GM12891 (cell line): Measurements from ENCODE around the gene OR9I1.

Experiments
- POLR2A ChIP-seq: IDR thresholded peaks from 2 replicates; pipeline ENCODE4 v1.6.1; 2011; ENCODE audit warnings: low read depth, low read length, control low read depth
- POLR2AphosphoS5 ChIP-seq: IDR thresholded peaks from 2 replicates; pipeline ENCODE4 v1.6.1; 2011; ENCODE audit warnings: low read depth, low read length, control low read depth
- POU2F2 ChIP-seq: IDR thresholded peaks from 2 replicates; pipeline ENCODE4 v1.6.1; 2011; ENCODE audit warnings: low read depth, mild to moderate bottlenecking, control low read depth, low read length, moderate library complexity
- TAF1 ChIP-seq: IDR thresholded peaks from 2 replicates; pipeline ENCODE4 v1.6.1; 2011; ENCODE audit warnings: low read depth, low read length, control low read depth

- TF ChIP-seq POLR2A = no peak
- TF ChIP-seq POLR2AphosphoS5 = no peak
- TF ChIP-seq TAF1 = no peak
- no peak for TF ChIP-seq POU2F2
Measured at GRCh38 chr11:58152781-58153180, 27.5 kb upstream of the OR9I1 start.
